Aorta (tissue), 5 donors: Measurements from ENCODE around the gene IKBKG. TPM values are rescaled to one million over a fixed set of nuclear protein-coding genes. Genes with fewer than 3 reads are reported as not detected.
"Not testable (repeated sequence)": the region's sequence is repeated elsewhere in the genome, so short reads cannot be mapped to it uniquely, and the experiment has no call there.

Experiments used
- ATAC-seq: fragments of 200-7000 bp; cut with Tn5 transposase; one replicate; pipeline ENCODE4 v1.9.1; 2022; ENCODE audit warnings: moderate library complexity; ENCODE audit not compliant: low FRiP score
- DNase-seq, 2 donors: peaks; one replicate each; pipeline ENCODE4 v3.0.0-alpha.2; 2020
- H3K27ac ChIP-seq, 2 donors: one replicate each; pipeline ENCODE4 v1.5.1; 2013; ENCODE audit warnings: low read length in 2 of 2, mild to moderate bottlenecking in 2 of 2, moderate library complexity in 2 of 2, control low read depth in 1 of 2, inconsistent platforms in 1 of 2, low read depth in 1 of 2
- H3K27me3 ChIP-seq, 2 donors: one replicate each; pipeline ENCODE4 v1.6.1; 2013; ENCODE audit warnings: control low read depth in 1 of 2, low read length in 1 of 2, mild to moderate bottlenecking in 1 of 2, moderate library complexity in 1 of 2; ENCODE audit not compliant: insufficient read depth in 2 of 2, control insufficient read depth in 1 of 2
- H3K36me3 ChIP-seq, 2 donors: one replicate each; pipeline ENCODE4 v1.6.1; 2013; ENCODE audit warnings: control low read depth in 1 of 2, low read length in 1 of 2, mild to moderate bottlenecking in 1 of 2; ENCODE audit not compliant: insufficient read depth in 2 of 2, control insufficient read depth in 1 of 2
- H3K4me1 ChIP-seq, 2 donors: one replicate each; pipeline ENCODE4 v1.6.1; 2013; ENCODE audit warnings: low read length in 2 of 2, control low read depth in 1 of 2, mild to moderate bottlenecking in 1 of 2, moderate library complexity in 1 of 2; ENCODE audit not compliant: insufficient read depth in 2 of 2, control insufficient read depth in 1 of 2
- H3K4me3 ChIP-seq, 2 donors: one replicate each; pipeline ENCODE4 v1.5.1; 2013; ENCODE audit warnings: low read length in 2 of 2, control low read depth in 1 of 2, mild to moderate bottlenecking in 1 of 2
- H3K9me3 ChIP-seq: one replicate; pipeline ENCODE4 v1.6.1; 2013; ENCODE audit warnings: mild to moderate bottlenecking, low read length; ENCODE audit not compliant: control insufficient read depth
- WGBS, 2 donors: extraction: QIAGEN DNeasy Blood & Tissue Kit; methylation state at CpG; one replicate each; pipeline ENCODE4 v1.1.7; 2013; 5-methylcytosine and 5-hydroxymethylcytosine counted together
- intact Hi-C, 2 donors: fragments of 100-400 bp; cut with DNase I; formaldehyde crosslinking; loops; one replicate each; pipeline versions ENCODE4 v1.14.2 to v1.15.0; 2022
- polyA plus RNA-seq, 2 donors: library from polyadenylated mRNA; stranded (reverse); fragments of 200-250 nt; gene quantifications; one replicate each; pipeline ENCODE4 v1.2.3, GENCODE V29; 2013
- total RNA-seq, 2 donors: library from RNA; stranded (reverse); fragmentation: NEBNext Ultra II Directional; extraction: Animal tissue kit (Norgen Biotek cat#: 25700); gene quantifications; one replicate each; pipeline ENCODE4 v1.2.1, GENCODE V29; 2021
- donor health status: healthy with polysubstance abuse.
- donor health status: Bipolar disorder and iron deficiency.
- donor health status: DM: no; HTN: no; CAD: no.
- donor health status: DM: no; HTN: no; CAD: no.
- donor health status: DM: yes; HTN: yes; CAD: no.

Gene IKBKG
- total and polyA plus RNA-seq, 4 donors: 12.0 to 51.3 (median 31.1) TPM

GRCh38 chrX:154602766-154603437 lies 55.5 kb downstream of the IKBKG start:
- Histone ChIP-seq H3K27ac (no peak overlapping the region), H3K36me3 (no peaks in the 10 kb centered on the region), H3K27me3 (no peaks in the 10 kb centered on the region), H3K9me3 (no peaks in the 10 kb centered on the region), H3K4me1 (no peaks in the 10 kb centered on the region), H3K4me3 (no peak overlapping the region)
- WGBS, 2 donors: 89 to 93% methylated on average over 18 of the region's 18 CpGs
- intact Hi-C loops: no loop called here
- no peak for ATAC-seq
- no peak for DNase-seq

DNA sequence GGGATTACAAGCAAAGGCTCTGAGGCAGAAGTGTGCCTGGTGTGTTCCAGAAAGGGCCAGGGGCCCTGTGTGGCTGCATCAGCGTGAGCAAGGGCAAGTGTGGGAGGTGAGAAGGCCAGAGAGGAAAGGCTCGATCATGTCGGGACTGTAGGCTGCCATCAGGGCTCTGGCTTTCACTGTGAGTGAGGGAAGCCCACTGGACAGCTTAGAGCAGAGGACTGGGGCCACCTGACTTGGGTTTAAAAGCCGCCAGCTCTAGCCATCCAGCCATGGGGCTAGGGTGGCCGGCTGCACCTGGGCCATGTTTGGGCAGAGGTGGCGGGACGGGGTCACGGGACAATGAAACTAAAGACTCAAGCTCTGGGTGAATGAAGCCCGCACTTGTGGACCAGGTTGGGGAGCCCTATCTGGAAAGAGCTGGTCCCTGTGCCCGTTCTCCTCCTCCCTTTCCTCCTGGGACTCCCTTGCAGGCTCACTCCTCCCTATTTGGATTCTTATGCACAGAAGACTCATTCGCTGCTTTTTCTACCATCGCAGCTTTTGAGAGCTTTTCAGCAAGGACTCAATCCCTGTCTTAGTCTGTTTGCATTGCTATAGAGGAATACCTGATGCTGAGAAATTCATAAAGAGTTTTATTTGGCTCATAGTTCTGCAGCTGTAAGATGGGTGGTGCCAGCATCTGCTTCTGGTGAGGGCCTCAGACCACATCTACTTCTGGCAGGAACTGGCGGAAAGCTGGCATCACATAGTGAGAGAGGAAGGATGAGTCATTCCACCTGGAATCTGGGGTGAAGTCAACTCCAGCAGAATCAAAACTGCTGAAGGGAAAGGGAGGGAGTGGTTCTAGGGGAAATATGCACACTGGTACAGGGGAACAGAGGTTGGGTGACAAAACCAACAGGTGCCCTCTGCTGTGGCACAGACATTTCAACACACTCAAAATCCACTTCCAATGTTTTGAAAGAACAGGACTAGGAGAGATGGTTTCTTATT lies 56.3 kb downstream of the IKBKG start:
- no peaks in the 10 kb centered on the region for H3K4me1 ChIP-seq
- 67 to 68% methylated on average over 13 of the region's 13 CpGs for WGBS, 2 donors
- DNase-seq (no peak), ATAC-seq (no peak)
- H3K27ac ChIP-seq: peak overlapping the region in 1 of 2 donors; percentile 30
- H3K9me3 ChIP-seq: no peaks in the 10 kb centered on the region
- intact Hi-C loops: no loop called here
- no peak overlapping the region for H3K4me3 ChIP-seq
- no peaks in the 10 kb centered on the region for H3K36me3 ChIP-seq
- no peaks in the 10 kb centered on the region for H3K27me3 ChIP-seq

DNA sequence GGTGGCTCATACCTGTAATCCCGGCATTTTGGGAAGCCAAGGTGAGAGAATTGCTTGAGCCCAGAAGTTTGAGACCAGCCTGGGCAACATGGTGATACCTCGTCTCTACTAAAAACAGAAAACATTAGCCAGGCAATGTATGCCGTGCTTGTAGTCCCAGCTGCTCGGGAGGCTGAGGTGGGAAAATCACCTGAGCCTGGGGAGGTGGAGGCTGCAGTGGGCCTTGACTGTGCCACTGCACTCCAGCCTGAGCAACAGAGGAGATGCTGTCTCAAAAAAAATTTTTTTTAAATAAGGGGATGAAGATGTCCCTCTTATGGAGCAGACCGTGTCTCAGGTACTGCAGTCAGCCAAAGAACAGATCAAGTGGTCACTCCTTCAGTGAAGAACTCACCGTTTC lies 58.1 kb downstream of the IKBKG start:
- Histone ChIP-seq H3K9me3 (no peaks in the 10 kb centered on the region), H3K4me3 (no peak overlapping the region), H3K4me1 (no peaks in the 10 kb centered on the region), H3K27me3 (no peaks in the 10 kb centered on the region), H3K36me3 (no peaks in the 10 kb centered on the region), H3K27ac (no peak overlapping the region)
- 77 to 89% methylated on average over 6 of the region's 6 CpGs for WGBS, 2 donors
- DNase-seq (no peak), ATAC-seq (no peak)
- intact Hi-C loops: no loop called here

GRCh38 chrX:154607370-154607769 lies 60.0 kb downstream of the IKBKG start:
- Histone ChIP-seq H3K9me3 (no peaks in the 10 kb centered on the region), H3K27me3 (no peaks in the 10 kb centered on the region), H3K4me3 (no peak overlapping the region), H3K36me3 (no peaks in the 10 kb centered on the region), H3K4me1 (no peaks in the 10 kb centered on the region), H3K27ac (no peak overlapping the region)
- WGBS, 2 donors: 73 to 79% methylated on average over 6 of the region's 6 CpGs
- ATAC-seq (no peak), DNase-seq (no peak)
- intact Hi-C loops: no loop called here

DNA sequence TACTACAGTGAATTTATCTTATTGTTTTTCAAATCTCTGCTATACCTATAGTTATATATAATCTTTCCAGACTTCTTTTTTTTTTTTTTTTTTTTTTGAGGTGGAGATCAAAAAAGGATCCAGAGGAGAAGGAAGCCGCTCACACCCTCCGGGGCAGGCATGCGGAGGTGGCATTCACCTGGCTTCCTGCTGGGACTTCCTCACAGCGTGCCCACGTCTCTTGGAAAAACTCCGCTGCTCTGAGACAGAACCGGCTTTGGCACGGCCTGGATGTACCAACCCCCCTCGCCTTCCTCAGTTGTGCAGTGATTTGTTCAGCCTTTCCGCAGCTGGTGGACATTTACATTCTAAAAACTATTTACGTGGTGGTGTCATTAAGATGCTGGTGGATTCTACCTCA lies 60.6 kb downstream of the IKBKG start:
- H3K4me1 ChIP-seq, H3K27me3 ChIP-seq, H3K27ac ChIP-seq, H3K4me3 ChIP-seq, H3K36me3 ChIP-seq, DNase-seq, intact Hi-C loops, H3K9me3 ChIP-seq, ATAC-seq: not testable (repeated sequence)
- 80 to 86% methylated on average over 11 of the region's 11 CpGs for WGBS, 2 donors

DNA sequence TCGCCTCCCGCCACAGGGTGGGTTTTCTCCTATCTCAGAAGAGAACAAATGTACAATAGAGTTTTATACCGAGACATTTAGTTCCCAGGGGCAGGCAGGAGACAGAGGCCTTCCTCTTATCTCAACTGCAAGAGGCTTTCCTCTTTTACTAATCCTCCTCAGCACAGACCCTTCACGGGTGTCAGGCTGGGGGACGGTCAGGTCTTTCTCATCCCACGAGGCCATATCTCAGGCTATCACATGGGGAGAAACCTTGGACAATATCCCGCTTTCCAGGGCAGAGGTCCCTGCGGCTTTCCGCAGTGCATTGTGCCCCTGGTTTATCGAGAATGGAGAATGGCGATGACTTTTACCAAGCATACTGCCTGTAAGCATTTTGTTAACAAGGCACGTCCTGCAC lies 61.4 kb downstream of the IKBKG start:
- H3K27ac ChIP-seq, intact Hi-C loops, ATAC-seq, H3K27me3 ChIP-seq, H3K36me3 ChIP-seq, H3K4me1 ChIP-seq, DNase-seq, H3K4me3 ChIP-seq, H3K9me3 ChIP-seq: not testable (repeated sequence)
- WGBS, 2 donors: 78 to 84% methylated on average over 12 of the region's 12 CpGs

GRCh38 chrX:154611146-154611545 lies 63.7 kb downstream of the IKBKG start:
- H3K4me1 ChIP-seq, ATAC-seq: not testable (repeated sequence)
- WGBS, 2 donors: 90 to 94% methylated on average over 12 of the region's 12 CpGs

GRCh38 chrX:154613586-154613985 lies 66.2 kb downstream of the IKBKG start:
- ATAC-seq: not testable (repeated sequence)

More at GRCh38 chrX:154611146-154611545, 63.7 kb downstream of the IKBKG start:
- H3K27ac ChIP-seq, intact Hi-C loops, H3K4me3 ChIP-seq, DNase-seq, H3K9me3 ChIP-seq, H3K27me3 ChIP-seq, H3K36me3 ChIP-seq: not testable (repeated sequence)

More at GRCh38 chrX:154613586-154613985, 66.2 kb downstream of the IKBKG start:
- intact Hi-C loops, H3K4me1 ChIP-seq, DNase-seq, H3K4me3 ChIP-seq, H3K36me3 ChIP-seq, H3K27ac ChIP-seq, H3K9me3 ChIP-seq, H3K27me3 ChIP-seq: not testable (repeated sequence)
- whole genome bisulfite sequencing, 2 donors: 9 to 41% methylated on average over 4 to 5 of the region's 12 CpGs
